SKM-1 treated with dmso at 0.1 percent for 144 hours (cell line): ENCODE data around the gene FMO5.

Experiments used
- DNase-seq: peaks from one replicate; lab custom pipeline; 2025; ENCODE audit not compliant: unreplicated experiment; lab: John Stamatoyannopoulos, UW

The FMO5 gene

GRCh38 chr1:147151244-147151643 is 73.9 kb downstream of the FMO5 start:
- DNase-seq, result no peak

- DNase-seq, result no peak
Observed at GRCh38 chr1:147142886-147143285, 82.3 kb downstream of the FMO5 start.
